ENCODE results near the gene EBF3. TPM values are rescaled to one million over a fixed set of nuclear protein-coding genes. Genes with fewer than 3 reads are reported as not detected.

Gene EBF3
- total RNA-seq, 1 donor: 31.8 TPM

DNA sequence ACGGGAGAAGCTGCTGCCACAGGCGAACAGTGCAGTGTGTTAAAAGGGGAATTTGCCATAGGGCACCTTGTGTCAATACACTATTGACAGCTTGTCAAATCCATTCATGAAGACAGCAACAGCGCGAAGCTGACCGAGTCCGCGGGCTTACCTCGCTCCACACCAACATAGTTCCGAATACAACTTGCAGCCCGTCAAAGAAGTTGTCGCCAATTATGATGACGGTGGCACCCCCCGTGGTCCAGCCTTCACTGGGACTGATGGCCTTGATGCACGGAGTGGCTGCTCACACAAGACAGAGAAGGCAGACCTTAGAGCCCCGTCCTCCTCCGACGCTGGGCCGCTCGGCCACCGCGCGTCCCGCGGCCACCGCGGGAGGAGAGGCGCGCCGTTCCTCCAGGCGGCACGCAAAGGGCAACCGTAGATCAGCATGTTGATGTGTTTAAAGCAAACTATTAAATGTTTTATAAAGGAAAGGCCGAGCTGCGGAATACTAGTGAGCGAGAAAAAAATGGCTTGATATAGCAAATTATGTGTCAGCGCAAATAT, 96.4 kb downstream of the EBF3 start:
- H4K20me1 ChIP-seq (ENCODE audit: insufficient read depth, low read length): peaks cover 13% of the 10 kb centered on the region

DNA sequence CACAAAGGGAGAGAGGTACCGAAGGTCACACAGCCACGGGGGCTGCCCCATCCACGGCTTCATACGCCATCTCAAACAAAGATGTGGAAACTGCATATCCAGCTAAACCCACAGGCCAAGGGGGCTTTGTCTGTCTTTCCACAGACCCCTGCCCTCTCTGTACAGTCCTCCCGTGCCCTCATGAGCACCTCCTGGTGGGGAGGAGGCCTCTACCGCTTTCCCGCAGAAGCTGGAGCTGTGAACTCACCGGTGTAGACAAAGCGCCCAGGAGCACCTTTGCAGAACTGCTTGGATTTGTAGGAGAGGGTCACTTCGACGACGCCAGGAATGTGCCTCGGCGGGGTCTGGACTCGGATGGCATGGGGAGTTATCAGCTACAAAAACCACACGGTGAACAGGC, 97.2 kb downstream of the EBF3 start:
- no peak for DNase-seq (ENCODE audit: insufficient read length, low spot score, missing footprints)
- Histone ChIP-seq H2AFZ (ENCODE audit: low read length) (no peak overlapping the region), H3K9me3 (ENCODE audit: low read depth, low read length) (no peaks in the 10 kb centered on the region), H3K4me3 (ENCODE audit: insufficient read depth, low read length) (no peak overlapping the region), H3K4me1 (ENCODE audit: insufficient read depth, low read length) (peaks cover 4% of the 10 kb centered on the region), H4K20me1 (ENCODE audit: insufficient read depth, low read length) (peaks cover 13% of the 10 kb centered on the region), H3K27ac (ENCODE audit: low read depth, low read length) (no peak overlapping the region), H3K4me2 (ENCODE audit: insufficient read depth, low read length) (no peak overlapping the region), H3K36me3 (ENCODE audit: insufficient read depth, low read length) (peaks cover 49% of the 10 kb centered on the region), H3K79me2 (ENCODE audit: insufficient read depth, low read length) (peaks cover 12% of the 10 kb centered on the region), H3K27me3 (ENCODE audit: insufficient read depth, low read length) (no peaks in the 10 kb centered on the region)
- TF ChIP-seq, protein P1, sequence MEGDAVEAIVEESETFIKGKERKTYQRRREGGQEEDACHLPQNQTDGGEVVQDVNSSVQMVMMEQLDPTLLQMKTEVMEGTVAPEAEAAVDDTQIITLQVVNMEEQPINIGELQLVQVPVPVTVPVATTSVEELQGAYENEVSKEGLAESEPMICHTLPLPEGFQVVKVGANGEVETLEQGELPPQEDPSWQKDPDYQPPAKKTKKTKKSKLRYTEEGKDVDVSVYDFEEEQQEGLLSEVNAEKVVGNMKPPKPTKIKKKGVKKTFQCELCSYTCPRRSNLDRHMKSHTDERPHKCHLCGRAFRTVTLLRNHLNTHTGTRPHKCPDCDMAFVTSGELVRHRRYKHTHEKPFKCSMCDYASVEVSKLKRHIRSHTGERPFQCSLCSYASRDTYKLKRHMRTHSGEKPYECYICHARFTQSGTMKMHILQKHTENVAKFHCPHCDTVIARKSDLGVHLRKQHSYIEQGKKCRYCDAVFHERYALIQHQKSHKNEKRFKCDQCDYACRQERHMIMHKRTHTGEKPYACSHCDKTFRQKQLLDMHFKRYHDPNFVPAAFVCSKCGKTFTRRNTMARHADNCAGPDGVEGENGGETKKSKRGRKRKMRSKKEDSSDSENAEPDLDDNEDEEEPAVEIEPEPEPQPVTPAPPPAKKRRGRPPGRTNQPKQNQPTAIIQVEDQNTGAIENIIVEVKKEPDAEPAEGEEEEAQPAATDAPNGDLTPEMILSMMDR (IDR thresholded peaks at IDR 0.05; ENCODE audit: extremely low read depth, low read depth, low read length): no peak

More for the DNA sequence above, 96.4 kb downstream of the EBF3 start:
- Histone ChIP-seq H2AFZ (ENCODE audit: low read length) (no peak overlapping the region), H3K4me2 (ENCODE audit: insufficient read depth, low read length) (no peak overlapping the region), H3K36me3 (ENCODE audit: insufficient read depth, low read length) (peaks cover 56% of the 10 kb centered on the region), H3K4me3 (ENCODE audit: insufficient read depth, low read length) (no peak overlapping the region), H3K9me3 (ENCODE audit: low read depth, low read length) (no peaks in the 10 kb centered on the region), H3K27me3 (ENCODE audit: insufficient read depth, low read length) (no peaks in the 10 kb centered on the region), H3K4me1 (ENCODE audit: insufficient read depth, low read length) (peaks cover 4% of the 10 kb centered on the region), H3K79me2 (ENCODE audit: insufficient read depth, low read length) (peaks cover 12% of the 10 kb centered on the region), H3K27ac (ENCODE audit: low read depth, low read length) (no peak overlapping the region)
- DNase-seq (ENCODE audit: insufficient read length, low spot score, missing footprints): no peak
- TF ChIP-seq, protein P1 (IDR thresholded peaks at IDR 0.05; ENCODE audit: extremely low read depth, low read depth, low read length): no peak

DNA sequence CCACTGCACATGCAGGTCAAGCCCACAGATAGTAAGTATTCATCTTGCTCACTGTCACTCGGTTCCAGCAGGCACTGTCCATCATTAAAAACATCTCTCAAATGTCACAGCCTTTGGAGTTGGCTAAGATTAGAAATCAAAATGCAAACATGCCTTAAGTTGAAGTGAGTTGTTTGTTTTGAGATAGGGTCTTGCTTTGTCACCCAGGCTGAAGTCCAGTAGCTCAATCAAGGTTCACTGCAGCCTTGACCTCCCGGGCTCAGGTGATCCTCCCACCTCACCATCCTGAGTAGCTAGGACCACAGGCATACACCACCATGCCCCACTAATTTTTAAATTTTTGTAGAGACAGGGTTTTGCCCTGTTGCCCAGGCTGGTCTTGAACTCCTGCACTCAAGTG, 98.1 kb downstream of the EBF3 start:
- TF ChIP-seq, protein P1 (IDR thresholded peaks at IDR 0.05; ENCODE audit: extremely low read depth, low read depth, low read length): no peak
- Histone ChIP-seq H3K4me3 (ENCODE audit: insufficient read depth, low read length) (no peak overlapping the region), H3K9me3 (ENCODE audit: low read depth, low read length) (no peaks in the 10 kb centered on the region)

DNA sequence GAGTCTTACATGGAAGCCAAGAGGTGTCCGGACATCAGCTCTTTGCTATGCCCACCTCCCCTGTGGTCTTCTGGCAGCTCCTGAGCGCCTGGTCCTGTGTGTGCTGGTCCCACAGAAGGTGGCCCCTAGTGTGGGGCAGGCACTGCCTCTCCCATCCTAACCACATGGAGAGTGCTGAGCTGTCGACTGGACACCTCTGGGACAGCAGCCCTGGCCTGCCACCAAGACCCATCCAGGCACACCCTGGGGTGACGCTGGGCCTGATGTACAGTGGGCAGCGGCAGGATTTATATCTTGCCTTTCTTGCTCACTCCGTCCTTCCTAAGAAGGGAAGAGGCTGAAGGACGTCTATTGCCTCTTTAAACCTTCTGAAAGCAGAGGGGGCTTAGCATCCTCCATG, 98.7 kb downstream of the EBF3 start:
- peaks cover 13% of the 10 kb centered on the region for H4K20me1 ChIP-seq (ENCODE audit: insufficient read depth, low read length)
- H3K4me3 ChIP-seq (ENCODE audit: insufficient read depth, low read length): no peak overlapping the region
- H3K9me3 ChIP-seq (ENCODE audit: low read depth, low read length): no peaks in the 10 kb centered on the region
- no peaks in the 10 kb centered on the region for H3K27me3 ChIP-seq (ENCODE audit: insufficient read depth, low read length)
- peaks cover 43% of the 10 kb centered on the region for H3K36me3 ChIP-seq (ENCODE audit: insufficient read depth, low read length)
- H3K4me2 ChIP-seq (ENCODE audit: insufficient read depth, low read length): no peak overlapping the region
- no peak for DNase-seq (ENCODE audit: insufficient read length, low spot score, missing footprints)
- H3K27ac ChIP-seq (ENCODE audit: low read depth, low read length): no peak overlapping the region
- TF ChIP-seq, protein P1 (IDR thresholded peaks at IDR 0.05; ENCODE audit: extremely low read depth, low read depth, low read length): no peak
- H2AFZ ChIP-seq (ENCODE audit: low read length): no peak overlapping the region
- peaks cover 12% of the 10 kb centered on the region for H3K79me2 ChIP-seq (ENCODE audit: insufficient read depth, low read length)
- peaks cover 4% of the 10 kb centered on the region for H3K4me1 ChIP-seq (ENCODE audit: insufficient read depth, low read length)

More for the DNA sequence above, 98.1 kb downstream of the EBF3 start:
- Histone ChIP-seq H3K36me3 (ENCODE audit: insufficient read depth, low read length) (peaks cover 44% of the 10 kb centered on the region), H4K20me1 (ENCODE audit: insufficient read depth, low read length) (peaks cover 13% of the 10 kb centered on the region), H3K4me1 (ENCODE audit: insufficient read depth, low read length) (peaks cover 4% of the 10 kb centered on the region), H3K27ac (ENCODE audit: low read depth, low read length) (no peak overlapping the region), H2AFZ (ENCODE audit: low read length) (no peak overlapping the region), H3K79me2 (ENCODE audit: insufficient read depth, low read length) (peaks cover 12% of the 10 kb centered on the region), H3K27me3 (ENCODE audit: insufficient read depth, low read length) (no peaks in the 10 kb centered on the region), H3K4me2 (ENCODE audit: insufficient read depth, low read length) (no peak overlapping the region)
- DNase-seq (ENCODE audit: insufficient read length, low spot score, missing footprints): no peak

All from osteoblast (primary cell).